Activated naive CD8-positive, alpha-beta T cell treated with anti-CD3 and anti-CD28 coated beads for 36 hours (primary cell): ENCODE data around the gene PLEKHA4. TPM values are rescaled to one million over a fixed set of nuclear protein-coding genes. Genes with fewer than 3 reads are reported as not detected.

ENCODE experiments used
- DNase-seq: peaks from one replicate; pipeline ENCODE4 v3.0.0; 2021
- H3K27ac Mint-ChIP-seq: one replicate; pipeline ENCODE4 v1.8.0; 2022; ENCODE audit warnings: mild to moderate bottlenecking, moderate library complexity, mixed read lengths
- H3K27me3 Mint-ChIP-seq: one replicate; pipeline ENCODE4 v1.8.0; 2022; ENCODE audit warnings: mild to moderate bottlenecking, mixed read lengths
- H3K36me3 Mint-ChIP-seq: one replicate; pipeline ENCODE4 v1.8.0; 2021; ENCODE audit warnings: mild to moderate bottlenecking, mixed read lengths
- H3K4me1 Mint-ChIP-seq: one replicate; pipeline ENCODE4 v1.8.0; 2021; ENCODE audit warnings: mixed read lengths
- H3K4me3 Mint-ChIP-seq: one replicate; pipeline ENCODE4 v1.8.0; 2022; ENCODE audit warnings: mild to moderate bottlenecking, moderate library complexity, mixed read lengths
- H3K9me3 Mint-ChIP-seq: one replicate; pipeline ENCODE4 v1.8.0; 2022; ENCODE audit warnings: mixed read lengths
- total RNA-seq, 2 experiments: library from RNA; stranded (reverse); gene quantifications; one replicate each; pipeline ENCODE4 v1.2.3, GENCODE V29; 2021

The PLEKHA4 gene
- total RNA-seq, 2 experiments from 2014 or later: 5.8 to 7.6 TPM

GRCh38 chr19:48810151-48810550 lies 58.3 kb downstream of the PLEKHA4 start:
- Mint-ChIP-seq H3K27ac (peak overlapping the region; percentile 93), H3K9me3 (no peaks in the 10 kb centered on the region), H3K36me3 (peaks cover 10% of the 10 kb centered on the region), H3K4me1 (peaks cover 19% of the 10 kb centered on the region), H3K27me3 (no peaks in the 10 kb centered on the region), H3K4me3 (peak overlapping the region; percentile 96)
- DNase-seq: no peak

GRCh38 chr19:48807590-48808308 lies 60.7 kb downstream of the PLEKHA4 start:
- no peak overlapping the region for H3K27ac Mint-ChIP-seq
- peaks cover 10% of the 10 kb centered on the region for H3K36me3 Mint-ChIP-seq
- DNase-seq: no peak
- H3K4me1 Mint-ChIP-seq: peaks cover 19% of the 10 kb centered on the region
- H3K27me3 Mint-ChIP-seq: no peaks in the 10 kb centered on the region
- H3K4me3 Mint-ChIP-seq: peak overlapping the region; percentile 18
- H3K9me3 Mint-ChIP-seq: no peaks in the 10 kb centered on the region

GRCh38 chr19:48806818-48807589 lies 61.4 kb downstream of the PLEKHA4 start:
- Mint-ChIP-seq H3K36me3 (peaks cover 10% of the 10 kb centered on the region), H3K9me3 (no peaks in the 10 kb centered on the region), H3K4me1 (peaks cover 14% of the 10 kb centered on the region), H3K27ac (no peak overlapping the region), H3K27me3 (no peaks in the 10 kb centered on the region), H3K4me3 (no peak overlapping the region)
- no peak for DNase-seq

GRCh38 chr19:48806518-48806817 lies 61.9 kb downstream of the PLEKHA4 start:
- no peaks in the 10 kb centered on the region for H3K27me3 Mint-ChIP-seq
- no peaks in the 10 kb centered on the region for H3K9me3 Mint-ChIP-seq
- H3K4me1 Mint-ChIP-seq: peaks cover 13% of the 10 kb centered on the region
- peak; percentile 25 for DNase-seq
- no peak overlapping the region for H3K4me3 Mint-ChIP-seq
- no peak overlapping the region for H3K27ac Mint-ChIP-seq
- H3K36me3 Mint-ChIP-seq: peaks cover 10% of the 10 kb centered on the region

GRCh38 chr19:48805452-48805851 lies 63.0 kb downstream of the PLEKHA4 start:
- Mint-ChIP-seq H3K27ac (no peak overlapping the region), H3K4me1 (peaks cover 13% of the 10 kb centered on the region), H3K4me3 (no peak overlapping the region), H3K9me3 (no peaks in the 10 kb centered on the region), H3K36me3 (peaks cover 8% of the 10 kb centered on the region), H3K27me3 (no peaks in the 10 kb centered on the region)
- no peak for DNase-seq

GRCh38 chr19:48804496-48804895 lies 63.9 kb downstream of the PLEKHA4 start:
- no peaks in the 10 kb centered on the region for H3K27me3 Mint-ChIP-seq
- DNase-seq: no peak
- H3K4me1 Mint-ChIP-seq: peaks cover 6% of the 10 kb centered on the region
- peaks cover 4% of the 10 kb centered on the region for H3K36me3 Mint-ChIP-seq
- H3K27ac Mint-ChIP-seq: no peak overlapping the region
- H3K4me3 Mint-ChIP-seq: no peak overlapping the region
- H3K9me3 Mint-ChIP-seq: no peaks in the 10 kb centered on the region

GRCh38 chr19:48802623-48803022 lies 65.8 kb downstream of the PLEKHA4 start:
- Mint-ChIP-seq H3K27me3 (no peaks in the 10 kb centered on the region), H3K4me1 (no peaks in the 10 kb centered on the region), H3K9me3 (no peaks in the 10 kb centered on the region), H3K27ac (no peak overlapping the region), H3K4me3 (no peak overlapping the region), H3K36me3 (peaks cover 4% of the 10 kb centered on the region)
- no peak for DNase-seq

- H3K4me1 Mint-ChIP-seq: peaks cover 7% of the 10 kb centered on the region
- no peak overlapping the region for H3K27ac Mint-ChIP-seq
- H3K4me3 Mint-ChIP-seq: no peak overlapping the region
- DNase-seq: no peak
- no peaks in the 10 kb centered on the region for H3K9me3 Mint-ChIP-seq
- no peaks in the 10 kb centered on the region for H3K27me3 Mint-ChIP-seq
- H3K36me3 Mint-ChIP-seq: peaks cover under 1% of the 10 kb centered on the region
Measured at GRCh38 chr19:48799358-48800300, 68.8 kb downstream of the PLEKHA4 start.

- DNase-seq: no peak
- Mint-ChIP-seq H3K4me3 (no peak overlapping the region), H3K27ac (no peak overlapping the region), H3K4me1 (peaks cover 9% of the 10 kb centered on the region), H3K27me3 (no peaks in the 10 kb centered on the region), H3K36me3 (peaks cover 4% of the 10 kb centered on the region), H3K9me3 (no peaks in the 10 kb centered on the region)
Measured at GRCh38 chr19:48798937-48799336, 69.5 kb downstream of the PLEKHA4 start.

GRCh38 chr19:48797103-48797502 lies 71.3 kb downstream of the PLEKHA4 start:
- H3K4me1 Mint-ChIP-seq: peaks cover 9% of the 10 kb centered on the region
- no peaks in the 10 kb centered on the region for H3K9me3 Mint-ChIP-seq
- peaks cover 4% of the 10 kb centered on the region for H3K36me3 Mint-ChIP-seq
- no peak for DNase-seq
- H3K27ac Mint-ChIP-seq: no peak overlapping the region
- no peaks in the 10 kb centered on the region for H3K27me3 Mint-ChIP-seq
- H3K4me3 Mint-ChIP-seq: no peak overlapping the region

- H3K4me1 Mint-ChIP-seq: peaks cover 9% of the 10 kb centered on the region
- no peak for DNase-seq
- H3K36me3 Mint-ChIP-seq: peaks cover 4% of the 10 kb centered on the region
- no peaks in the 10 kb centered on the region for H3K27me3 Mint-ChIP-seq
- H3K27ac Mint-ChIP-seq: no peak overlapping the region
- H3K4me3 Mint-ChIP-seq: no peak overlapping the region
- no peaks in the 10 kb centered on the region for H3K9me3 Mint-ChIP-seq
Measured at GRCh38 chr19:48796298-48797083, 71.9 kb downstream of the PLEKHA4 start.

GRCh38 chr19:48795685-48796070 lies 72.7 kb downstream of the PLEKHA4 start:
- peak overlapping the region; percentile 81 for H3K4me3 Mint-ChIP-seq
- H3K4me1 Mint-ChIP-seq: peaks cover 9% of the 10 kb centered on the region
- peak overlapping the region; percentile 80 for H3K27ac Mint-ChIP-seq
- DNase-seq: no peak
- H3K27me3 Mint-ChIP-seq: no peaks in the 10 kb centered on the region
- peaks cover 4% of the 10 kb centered on the region for H3K36me3 Mint-ChIP-seq
- no peaks in the 10 kb centered on the region for H3K9me3 Mint-ChIP-seq

- H3K4me3 Mint-ChIP-seq: peak overlapping the region; percentile 81
- no peaks in the 10 kb centered on the region for H3K9me3 Mint-ChIP-seq
- DNase-seq: peak; percentile 81
- peaks cover 9% of the 10 kb centered on the region for H3K4me1 Mint-ChIP-seq
- H3K27me3 Mint-ChIP-seq: no peaks in the 10 kb centered on the region
- peak overlapping the region; percentile 80 for H3K27ac Mint-ChIP-seq
- peaks cover 4% of the 10 kb centered on the region for H3K36me3 Mint-ChIP-seq
Measured at GRCh38 chr19:48795055-48795684, 73.2 kb downstream of the PLEKHA4 start.

GRCh38 chr19:48794291-48794690 lies 74.1 kb downstream of the PLEKHA4 start:
- Mint-ChIP-seq H3K27me3 (no peaks in the 10 kb centered on the region), H3K36me3 (peaks cover 4% of the 10 kb centered on the region), H3K9me3 (no peaks in the 10 kb centered on the region), H3K4me1 (peaks cover 9% of the 10 kb centered on the region), H3K4me3 (peak overlapping the region; percentile 81), H3K27ac (no peak overlapping the region)
- DNase-seq: no peak
